Measurements from ENCODE around the gene ZFYVE27.

- TF ChIP-seq POLR2A (IDR thresholded peaks at IDR 0.05) (no peak), CTCF (IDR thresholded peaks at IDR 0.05) (no peak)
These were observed 64.5 kb downstream of the ZFYVE27 start for GRCh38 chr10:97801422-97801821.

Data from ovary (tissue), 3 donors.